Tibial nerve (tissue), 4 donors: ENCODE data around the gene ZNF548. TPM values are rescaled to one million over a fixed set of nuclear protein-coding genes. Genes with fewer than 3 reads are reported as not detected.

Experiments used
- DNase-seq, 2 donors: peaks; one replicate each; pipeline ENCODE4 v3.0.0-alpha.2; 2019; ENCODE audit warnings: low spot score in 2 of 2
- H3K27ac ChIP-seq, 4 donors: fragments of 200-600 bp; sonication (generic) in 3 of 4; one replicate each; pipeline ENCODE4 v1.5.1; 2017 to 2019; ENCODE audit warnings: mild to moderate bottlenecking in 1 of 4
- H3K27me3 ChIP-seq, 2 donors: fragments of 200-600 bp; sonication (generic) in 1 of 2; one replicate each; pipeline versions ENCODE4 v1.5.1 to v1.6.0; 2017 to 2019
- H3K36me3 ChIP-seq, 3 donors: fragments of 200-600 bp; sonication (generic); one replicate each; pipeline ENCODE4 v1.5.1; 2018 to 2019
- H3K4me1 ChIP-seq, 4 donors: fragments of 200-600 bp; sonication (generic) in 3 of 4; one replicate each; pipeline ENCODE4 v1.5.1; 2017 to 2019
- H3K4me3 ChIP-seq, 4 donors: fragments of 200-600 bp; sonication (generic) in 3 of 4; one replicate each; pipeline ENCODE4 v1.5.1; 2017 to 2019; ENCODE audit warnings: mild to moderate bottlenecking in 1 of 4, moderate library complexity in 1 of 4
- H3K9me3 ChIP-seq, 4 donors: fragments of 200-600 bp; sonication (generic) in 3 of 4; one replicate each; pipeline ENCODE4 v1.5.1; 2017 to 2019
- EP300 ChIP-seq, 2 donors: sonication (generic); formaldehyde crosslinking; IDR thresholded peaks; one replicate each; pipeline ENCODE4 v1.6.1; 2017; ENCODE audit warnings: antibody characterized with exemption in 2 of 2, mild to moderate bottlenecking in 1 of 2
- POLR2A ChIP-seq, 2 donors: fragments of 450-650 bp; IDR thresholded peaks; one replicate each; pipeline ENCODE4 v1.6.1; 2017; ENCODE audit warnings: antibody characterized with exemption in 2 of 2, mild to moderate bottlenecking in 2 of 2, moderate library complexity in 2 of 2
- WGBS, 2 donors: methylation state at CpG; one replicate each; pipeline ENCODE4 v1.1.5; 2018; 5-methylcytosine and 5-hydroxymethylcytosine counted together
- total RNA-seq, 4 donors: library from RNA; depleted of rRNA; stranded (reverse); fragments of >200 nt; gene quantifications; one replicate each; pipeline ENCODE4 v1.1.0, GENCODE V29; 2016
- TF ChIP-seq, protein P1 (sequence below), 5 experiments: fragments of 200-600 bp in 3 of 5; fragments of 450-650 bp in 2 of 5; sonication (generic) in 3 of 5; IDR thresholded peaks; one replicate each; pipeline ENCODE4 v1.5.1; 2016 to 2019; ENCODE audit warnings: antibody characterized with exemption in 5 of 5, mild to moderate bottlenecking in 3 of 5, moderate library complexity in 2 of 5

The ZNF548 gene
- total RNA-seq, 4 donors from 2014 or later: 19.8 to 40.0 (median 31.2) TPM

DNA sequence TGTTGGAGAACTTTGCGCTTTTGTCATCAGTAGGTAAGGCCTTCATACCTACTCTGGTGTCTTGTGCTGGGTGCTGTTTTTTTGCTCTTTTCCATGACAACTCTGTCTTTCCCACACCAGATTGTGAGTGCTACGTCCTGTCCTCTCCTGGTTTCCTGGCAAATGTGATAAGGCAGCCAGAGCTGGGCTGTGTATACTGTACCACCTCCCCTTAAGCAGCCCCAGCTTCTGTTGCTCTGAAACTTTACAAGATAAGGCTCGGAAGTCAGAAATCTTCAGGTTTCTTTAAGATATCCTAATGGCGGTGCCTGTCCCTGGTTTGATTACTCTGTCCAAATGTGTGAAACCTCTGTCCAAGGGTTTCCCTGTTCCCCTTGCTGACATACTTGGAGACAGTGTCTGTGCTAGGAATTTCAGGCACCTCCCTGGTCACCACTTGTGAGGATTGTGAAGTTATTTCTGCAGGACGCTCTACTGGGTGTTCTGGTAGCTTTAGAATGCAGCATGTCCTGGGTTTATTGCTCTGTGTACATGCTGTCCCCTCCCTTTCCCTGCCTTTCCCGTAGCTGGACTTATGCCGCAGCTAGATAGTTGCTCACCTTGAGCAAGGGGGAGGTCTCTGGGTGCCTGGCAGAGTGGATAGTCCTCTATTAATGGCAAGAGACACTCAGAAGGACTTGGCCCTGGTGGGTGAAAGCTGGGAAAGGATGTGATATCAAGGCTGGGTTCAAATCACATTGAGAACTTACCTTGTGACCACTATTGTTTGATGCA lies 52.5 kb downstream of the ZNF548 start:
- TF ChIP-seq POLR2A (IDR thresholded peaks at IDR 0.05) (no peak), EP300 (IDR thresholded peaks at IDR 0.05) (no peak)
- TF ChIP-seq, protein P1, sequence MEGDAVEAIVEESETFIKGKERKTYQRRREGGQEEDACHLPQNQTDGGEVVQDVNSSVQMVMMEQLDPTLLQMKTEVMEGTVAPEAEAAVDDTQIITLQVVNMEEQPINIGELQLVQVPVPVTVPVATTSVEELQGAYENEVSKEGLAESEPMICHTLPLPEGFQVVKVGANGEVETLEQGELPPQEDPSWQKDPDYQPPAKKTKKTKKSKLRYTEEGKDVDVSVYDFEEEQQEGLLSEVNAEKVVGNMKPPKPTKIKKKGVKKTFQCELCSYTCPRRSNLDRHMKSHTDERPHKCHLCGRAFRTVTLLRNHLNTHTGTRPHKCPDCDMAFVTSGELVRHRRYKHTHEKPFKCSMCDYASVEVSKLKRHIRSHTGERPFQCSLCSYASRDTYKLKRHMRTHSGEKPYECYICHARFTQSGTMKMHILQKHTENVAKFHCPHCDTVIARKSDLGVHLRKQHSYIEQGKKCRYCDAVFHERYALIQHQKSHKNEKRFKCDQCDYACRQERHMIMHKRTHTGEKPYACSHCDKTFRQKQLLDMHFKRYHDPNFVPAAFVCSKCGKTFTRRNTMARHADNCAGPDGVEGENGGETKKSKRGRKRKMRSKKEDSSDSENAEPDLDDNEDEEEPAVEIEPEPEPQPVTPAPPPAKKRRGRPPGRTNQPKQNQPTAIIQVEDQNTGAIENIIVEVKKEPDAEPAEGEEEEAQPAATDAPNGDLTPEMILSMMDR (IDR thresholded peaks at IDR 0.05): no peak
- Histone ChIP-seq H3K27me3 (no peaks in the 10 kb centered on the region), H3K36me3 (peaks cover 3 to 93% (median 8%) of the 10 kb centered on the region in 3 donors), H3K4me1 (peaks cover 0 to 3% (median 0%) of the 10 kb centered on the region in 4 donors), H3K9me3 (peaks cover 0 to 94% (median 32%) of the 10 kb centered on the region in 4 donors), H3K27ac (no peak overlapping the region), H3K4me3 (no peak overlapping the region)
- 93 to 96% methylated on average over 6 to 7 of the region's 7 CpGs for WGBS, 2 donors
- DNase-seq: no peak

DNA sequence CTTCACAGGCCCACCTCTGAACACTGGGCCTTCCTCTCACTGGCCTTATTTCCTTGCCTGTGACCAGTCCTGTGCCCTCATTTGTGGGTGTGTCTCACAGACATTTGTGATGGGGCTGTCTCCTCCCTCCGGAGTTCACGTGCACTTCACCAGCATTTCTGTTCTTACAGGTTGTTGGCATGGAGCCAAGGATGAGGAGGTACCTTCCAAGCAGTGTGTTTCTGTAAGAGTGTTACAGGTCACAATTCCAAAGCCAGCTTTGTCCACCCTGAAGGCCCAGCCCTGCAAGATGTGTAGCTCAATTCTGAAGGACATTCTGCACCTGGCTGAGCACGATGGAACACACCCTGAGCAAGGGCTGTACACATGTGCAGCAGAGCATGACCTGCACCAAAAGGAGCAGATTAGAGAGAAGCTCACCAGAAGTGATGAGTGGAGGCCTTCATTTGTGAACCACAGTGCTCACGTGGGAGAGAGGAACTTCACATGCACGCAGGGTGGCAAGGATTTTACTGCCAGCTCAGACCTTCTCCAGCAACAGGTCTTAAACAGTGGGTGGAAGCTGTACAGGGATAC lies 53.6 kb downstream of the ZNF548 start:
- Histone ChIP-seq H3K4me3 (no peak overlapping the region), H3K9me3 (peaks cover 0 to 99% (median 34%) of the 10 kb centered on the region in 4 donors), H3K36me3 (peaks cover 3 to 96% (median 8%) of the 10 kb centered on the region in 3 donors), H3K27ac (no peak overlapping the region), H3K27me3 (no peaks in the 10 kb centered on the region), H3K4me1 (no peaks in the 10 kb centered on the region)
- TF ChIP-seq EP300 (IDR thresholded peaks at IDR 0.05) (no peak), POLR2A (IDR thresholded peaks at IDR 0.05) (no peak)
- TF ChIP-seq, protein P1 (IDR thresholded peaks at IDR 0.05): no peak
- WGBS, 2 donors: 72 to 82% methylated on average over 5 of the region's 5 CpGs
- no peak for DNase-seq

DNA sequence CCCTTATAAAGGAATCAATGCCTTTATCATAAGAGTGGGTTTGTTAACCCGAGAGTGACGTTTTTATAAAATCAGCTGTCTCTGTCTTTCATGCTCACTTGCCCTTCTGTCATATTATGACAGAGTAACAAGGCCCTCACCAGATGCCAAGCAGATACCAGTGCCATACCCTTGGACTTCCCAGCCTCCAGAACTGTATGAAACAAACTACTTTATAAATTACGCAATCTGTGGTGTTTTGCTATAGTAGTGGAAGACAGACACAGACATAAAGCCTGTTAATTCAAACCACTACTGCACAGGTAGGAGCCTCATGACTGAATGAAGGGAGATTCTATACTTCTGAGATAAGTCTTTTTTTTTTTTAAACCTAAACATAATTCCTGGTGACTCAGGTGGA lies 62.7 kb downstream of the ZNF548 start:
- 90 to 94% methylated on average over 3 of the region's 3 CpGs for WGBS, 2 donors
- H3K9me3 ChIP-seq: peaks cover 0 to 99% (median 38%) of the 10 kb centered on the region in 4 donors

More for the DNA sequence above, 62.7 kb downstream of the ZNF548 start:
- Histone ChIP-seq H3K36me3 (peaks cover 0 to 86% (median 0%) of the 10 kb centered on the region in 3 donors), H3K4me1 (no peaks in the 10 kb centered on the region), H3K4me3 (no peak overlapping the region), H3K27ac (no peak overlapping the region), H3K27me3 (no peaks in the 10 kb centered on the region)
- TF ChIP-seq, protein P1 (IDR thresholded peaks at IDR 0.05): no peak
- TF ChIP-seq EP300 (IDR thresholded peaks at IDR 0.05) (no peak), POLR2A (IDR thresholded peaks at IDR 0.05) (no peak)
- no peak for DNase-seq

Other genes with a start within 250 kb of the ZNF548 start
- not detected for gene ZIM3, start 244.7 kb upstream of the ZNF548 start, total RNA-seq
- gene DUXA, start 222.4 kb upstream of the ZNF548 start, total RNA-seq: 1 to 10 TPM in 1 of 4 donors, not detected in 3; 5.5 TPM
- gene ZNF264, start 198.4 kb upstream of the ZNF548 start, total RNA-seq: 10 to 100 TPM; 37.8 to 75.6 (median 55.6) TPM
- gene AURKC, start 158.8 kb upstream of the ZNF548 start, total RNA-seq: 1 to 10 TPM in 3 of 4 donors, not detected in 1; 1.0 to 5.2 (median 1.8) TPM
- gene ZNF805, start 149.2 kb upstream of the ZNF548 start, total RNA-seq: 10 to 100 TPM; 16.2 to 24.7 (median 20.3) TPM
- 10 to 100 TPM; 68.4 to 94.3 (median 85.1) TPM for gene ZNF460, start 109.4 kb upstream of the ZNF548 start, total RNA-seq
- 10 to 100 TPM in 1 of 4 donors, 1 to 10 TPM in 3; 7.3 to 10.6 (median 7.9) TPM for gene ZNF543, start 69.4 kb upstream of the ZNF548 start, total RNA-seq
- gene ZNF304, start 38.6 kb upstream of the ZNF548 start, total RNA-seq: 1 to 10 TPM; 5.1 to 7.6 (median 6.0) TPM
- 10 to 100 TPM in 3 of 4 donors, 1 to 10 TPM in 1; 4.8 to 20.6 (median 18.8) TPM for gene TRAPPC2B, start 26.3 kb upstream of the ZNF548 start, total RNA-seq
- gene ZNF547, start 26.3 kb upstream of the ZNF548 start, total RNA-seq: 1 to 10 TPM in 2 of 4 donors, under 1 TPM in 2; 0.78 to 1.8 (median 1.1) TPM
- gene ZNF17, start 21.3 kb downstream of the ZNF548 start, total RNA-seq: 10 to 100 TPM in 3 of 4 donors, 1 to 10 TPM in 1; 9.4 to 27.3 (median 14.9) TPM
- 1 to 10 TPM; 3.1 to 7.8 (median 4.5) TPM for gene ZNF749, start 45.5 kb downstream of the ZNF548 start, total RNA-seq
- 1 to 10 TPM in 3 of 4 donors, under 1 TPM in 1; 0.60 to 2.6 (median 1.2) TPM for gene VN1R1, start 67.3 kb downstream of the ZNF548 start, total RNA-seq
- 10 to 100 TPM in 3 of 4 donors, 1 to 10 TPM in 1; 9.3 to 19.2 (median 13.6) TPM for gene ZNF772, start 87.7 kb downstream of the ZNF548 start, total RNA-seq
- gene ZNF419, start 97.9 kb downstream of the ZNF548 start, total RNA-seq: 10 to 100 TPM; 10.5 to 42.6 (median 16.2) TPM
- 10 to 100 TPM in 3 of 4 donors, 1 to 10 TPM in 1; 2.6 to 31.8 (median 16.0) TPM for gene ZNF773, start 110.1 kb downstream of the ZNF548 start, total RNA-seq
- gene ZNF549, start 137.5 kb downstream of the ZNF548 start, total RNA-seq: 1 to 10 TPM; 4.9 to 5.7 (median 5.0) TPM
- gene ZNF550, start 170.0 kb downstream of the ZNF548 start, total RNA-seq: 10 to 100 TPM in 1 of 4 donors, 1 to 10 TPM in 3; 6.6 to 11.0 (median 8.0) TPM
- gene ZNF416, start 189.1 kb downstream of the ZNF548 start, total RNA-seq: 1 to 10 TPM; 2.4 to 6.0 (median 2.6) TPM
- gene ZIK1, start 194.3 kb downstream of the ZNF548 start, total RNA-seq: 1 to 10 TPM; 3.0 to 7.6 (median 5.0) TPM
- 1 to 10 TPM; 1.3 to 9.6 (median 3.0) TPM for gene ZNF530, start 210.0 kb downstream of the ZNF548 start, total RNA-seq
- 10 to 100 TPM; 15.0 to 43.7 (median 25.4) TPM for gene ZNF134, start 224.4 kb downstream of the ZNF548 start, total RNA-seq
- 10 to 100 TPM in 3 of 4 donors, 1 to 10 TPM in 1; 5.9 to 18.6 (median 14.0) TPM for gene ZNF211, start 243.3 kb downstream of the ZNF548 start, total RNA-seq